GM12878 (cell line): ENCODE data around the gene LDLRAD4. TPM values are rescaled to one million over a fixed set of nuclear protein-coding genes. Genes with fewer than 3 reads are reported as not detected.

ENCODE experiments used
- ATAC-seq: fragments of 200-7000 bp; cut with Tn5 transposase; 3 replicates; pipeline ENCODE4 v1.9.1; 2020; ENCODE audit warnings: mild to moderate bottlenecking, moderate library complexity
- BruUV-seq: library from RNA; stranded (reverse); fragments of 400-500 nt; replicated peaks from 2 replicates; lab custom pipeline; 2021; lab: Mats Ljungman, UMichigan
- CTCF ChIA-PET: fragments of 300-600 bp; sonication (Branson Sonifier 250); formaldehyde crosslinking; extraction: SDS; loops from one replicate; lab custom pipeline; 2021; ENCODE audit warnings: inconsistent platforms; lab: Yijun Ruan, JAX
- POLR2A ChIA-PET: fragments of 350-600 bp; formaldehyde crosslinking; extraction: SDS; loops from one replicate; lab custom pipeline; 2021; ENCODE audit warnings: inconsistent platforms; lab: Charles Lee
- RAD21 ChIA-PET: fragments of 300-600 bp; sonication (Branson Sonifier 250); formaldehyde crosslinking; loops from one replicate; lab custom pipeline; 2023; ENCODE audit warnings: antibody characterized with exemption; ENCODE audit not compliant: unreplicated experiment; lab: Charles Lee
- SMC1A ChIA-PET: fragments of 300-600 bp; sonication (Branson Sonifier 250); formaldehyde crosslinking; loops from one replicate; lab custom pipeline; 2023; ENCODE audit not compliant: unreplicated experiment, uncharacterized antibody; lab: Charles Lee
- DNase-seq: peaks from one replicate; pipeline ENCODE4 v3.0.0-alpha.2; 2011; ENCODE audit warnings: low read depth, low spot score
- FAIRE-seq: peaks from 3 replicates; lab custom pipeline; 2011; peaks lifted over from hg19 to GRCh38; lab: Jason Lieb, UNC
- H2AFZ ChIP-seq: 2 replicates; pipeline ENCODE4 v1.6.0; 2011; ENCODE audit warnings: low read depth, low read length, control low read depth; ENCODE audit not compliant: control insufficient read depth
- H3K27ac ChIP-seq: 2 replicates; pipeline ENCODE4 v1.5.1; 2011; ENCODE audit warnings: control low read depth; ENCODE audit not compliant: control insufficient read depth, insufficient read depth
- H3K27me3 ChIP-seq, 2 experiments: replicated peaks in 1 of 2; 2 replicates each; pipeline versions ENCODE4 v1.6.0 to v1.6.1; 2011; ENCODE audit warnings: low read length in 1 of 2; ENCODE audit not compliant: control insufficient read depth in 2 of 2, insufficient read depth in 2 of 2
- H3K36me3 ChIP-seq, 2 experiments: 2 replicates each; pipeline ENCODE4 v1.5.1; 2011; ENCODE audit warnings: low read length in 1 of 2; ENCODE audit not compliant: control insufficient read depth in 2 of 2, insufficient read depth in 2 of 2
- H3K4me1 ChIP-seq: 2 replicates; pipeline ENCODE4 v1.6.1; 2011; ENCODE audit warnings: mild to moderate bottlenecking, low read length, moderate library complexity, mixed read lengths; ENCODE audit not compliant: control insufficient read depth, insufficient read depth
- H3K4me2 ChIP-seq: 2 replicates; pipeline ENCODE4 v1.6.0; 2011; ENCODE audit warnings: control low read depth; ENCODE audit not compliant: control insufficient read depth, insufficient read depth
- H3K4me3 ChIP-seq: fragments of 200-600 bp; sonication (generic); 2 replicates; pipeline ENCODE4 v1.5.1; 2016
- H3K79me2 ChIP-seq: 2 replicates; pipeline ENCODE4 v1.6.0; 2011; ENCODE audit warnings: low read length; ENCODE audit not compliant: control insufficient read depth, insufficient read depth
- H3K9ac ChIP-seq: 2 replicates; pipeline ENCODE4 v1.8.0; 2011; ENCODE audit warnings: low read length, control low read depth, mixed read lengths; ENCODE audit not compliant: control insufficient read depth, insufficient read depth
- H3K9me3 ChIP-seq: replicated peaks from 3 replicates; pipeline ENCODE4 v1.5.1; 2011; ENCODE audit warnings: mild to moderate bottlenecking, low read length; ENCODE audit not compliant: control insufficient read depth, insufficient read depth
- H4K20me1 ChIP-seq: 2 replicates; pipeline ENCODE4 v1.6.0; 2011; ENCODE audit not compliant: control insufficient read depth, insufficient read depth
- CBX3 ChIP-seq: fragments of 200-600 bp; sonication (generic); IDR thresholded peaks from 2 replicates; pipeline ENCODE4 v1.6.1; 2016; ENCODE audit warnings: low read depth, borderline replicate concordance
- DPF2 ChIP-seq: fragments of 450-650 bp; IDR thresholded peaks from 2 replicates; pipeline ENCODE4 v1.6.1; 2017; ENCODE audit warnings: mild to moderate bottlenecking
- EED ChIP-seq: sonication (generic); IDR thresholded peaks from 2 replicates; pipeline ENCODE4 v1.6.1; 2016; ENCODE audit warnings: antibody characterized with exemption, low read depth
- IKZF2 ChIP-seq, 2 experiments: fragments of 450-650 bp; IDR thresholded peaks; 2 replicates each; pipeline ENCODE4 v1.6.1; 2017; ENCODE audit warnings: mild to moderate bottlenecking in 2 of 2, moderate library complexity in 2 of 2
- NR2C1 ChIP-seq: fragments of 450-650 bp; IDR thresholded peaks from 2 replicates; pipeline ENCODE4 v1.6.1; 2017; ENCODE audit warnings: antibody characterized with exemption, mild to moderate bottlenecking, moderate library complexity
- POU2F2 ChIP-seq: IDR thresholded peaks from 3 replicates; pipeline ENCODE4 v1.6.1; 2011; ENCODE audit warnings: low read depth, mild to moderate bottlenecking, low read length, borderline replicate concordance
- SMC3 ChIP-seq: IDR thresholded peaks from 2 replicates; pipeline ENCODE4 v1.6.1; 2011; ENCODE audit warnings: low read length, improper control_type of control experiment, borderline replicate concordance
- ZNF217 ChIP-seq: fragments of 450-650 bp; IDR thresholded peaks from 2 replicates; pipeline ENCODE4 v1.6.1; 2017; ENCODE audit warnings: antibody characterized with exemption, mild to moderate bottlenecking
- ZNF24 ChIP-seq: fragments of 450-650 bp; IDR thresholded peaks from 2 replicates; pipeline ENCODE4 v1.6.1; 2017; ENCODE audit warnings: antibody characterized with exemption, mild to moderate bottlenecking
- WGBS: methylation state at CpG from one replicate; pipeline ENCODE4 v1.1.6; 2016; ENCODE audit warnings: low lambda C conversion rate; ENCODE audit not compliant: insufficient replicate concordance, insufficient coverage; ENCODE audit errors: missing lambda C conversion rate; 5-methylcytosine and 5-hydroxymethylcytosine counted together
- in situ Hi-C: fragments of 300-500 bp; cut with MboI; formaldehyde crosslinking; loops from 9 replicates; pipeline ENCODE4 v1.14.3; 2018; ENCODE audit warnings: mixed read lengths
- intact Hi-C: fragments of 100-400 bp; cut with micrococcal nuclease; formaldehyde crosslinking; loops from one replicate; pipeline ENCODE4 v1.14.2; 2022; ENCODE audit not compliant: unreplicated experiment
- polyA plus RNA-seq, 11 experiments: library from polyadenylated mRNA; depleted of rRNA in 4 of 11; unstranded in 6 of 11; stranded (reverse) in 5 of 11; fragments of >200 nt; fragmentation: Nextera tagmentation in 4 of 11; fragmentation: Illumina TruSeq in 1 of 11; extraction: Ambion mirVana in 4 of 11; extraction: Trizol in 1 of 11; gene quantifications; 1 replicate in 1 of 11; 2 replicates in 10 of 11; pipeline versions ENCODE4 v1.2.1 to v1.2.3, GENCODE V29; 2011 to 2016; ENCODE audit warnings: inconsistent platforms in 2 of 11, missing spikeins in 2 of 11, low read depth in 1 of 11
- total RNA-seq, 4 experiments: library from RNA; depleted of rRNA in 3 of 4; stranded (reverse); fragments of >200 nt in 3 of 4; fragmentation: Illumina TruSeq in 1 of 4; extraction: Trizol in 1 of 4; gene quantifications; 2 replicates each; pipeline versions ENCODE4 v1.2.1 to v1.2.3, GENCODE V29; 2013 to 2021
- TF ChIP-seq, protein P1 (sequence below): fragments of 450-650 bp; formaldehyde crosslinking; IDR thresholded peaks from 2 replicates; pipeline ENCODE4 v1.4.0; 2020; ENCODE audit warnings: mild to moderate bottlenecking, moderate library complexity
- TF ChIP-seq, protein P2 (sequence below): fragments of 450-650 bp; IDR thresholded peaks from 2 replicates; pipeline ENCODE4 v1.6.1; 2017; ENCODE audit warnings: borderline replicate concordance
- TF ChIP-seq, protein P3 (sequence below): IDR thresholded peaks from 2 replicates; pipeline ENCODE4 v1.6.1; 2011; ENCODE audit warnings: borderline replicate concordance, low read depth, mild to moderate bottlenecking, moderate library complexity, mixed read lengths, low read length; ENCODE audit not compliant: insufficient read depth; ENCODE audit errors: extremely low read length
- TF ChIP-seq, protein P4 (sequence below): IDR thresholded peaks from 2 replicates; pipeline ENCODE4 v1.6.1; 2012; ENCODE audit warnings: low read depth, low read length, improper control_type of control experiment
- TF ChIP-seq, protein P5 (sequence below): IDR thresholded peaks from 2 replicates; pipeline ENCODE4 v1.6.1; 2012; ENCODE audit warnings: low read depth, low read length, improper control_type of control experiment

The LDLRAD4 gene
- total and polyA plus RNA-seq, 10 of the 15 experiments (the other 5 are each of a cell fraction or from before 2014, with no cell fraction given): 2.7 to 16.8 (median 11.2) TPM

DNA sequence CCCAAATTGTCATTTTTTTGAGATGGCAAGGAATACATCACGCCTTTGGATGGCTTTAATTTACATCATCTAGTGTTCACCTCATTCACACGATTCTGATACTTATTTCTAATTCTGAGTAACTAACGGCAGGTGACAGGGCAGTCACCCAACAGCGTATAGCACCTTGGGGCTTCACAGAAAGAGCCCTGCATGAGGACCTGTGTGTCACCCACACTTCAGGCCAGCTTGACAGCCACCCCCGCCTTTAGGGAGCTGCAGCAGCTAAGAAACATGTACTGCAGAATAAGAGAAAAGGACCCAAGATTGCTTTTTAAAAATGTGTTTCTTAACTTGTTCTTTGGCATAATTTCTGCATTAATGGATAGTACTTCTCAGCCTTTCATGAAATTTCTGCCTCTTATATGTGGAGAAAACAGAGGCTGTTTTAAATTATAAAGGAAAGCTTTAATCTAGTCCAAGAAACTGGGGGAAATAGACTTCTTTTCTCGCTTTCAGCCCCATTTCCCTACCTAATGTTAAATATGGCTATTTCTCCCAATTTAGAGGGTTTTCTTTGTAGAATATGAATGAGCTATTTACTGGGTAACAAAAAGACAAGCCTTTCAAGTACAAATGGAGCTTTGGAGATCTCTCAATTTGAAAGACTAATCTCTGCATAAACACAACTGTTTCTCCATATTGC lies 245.1 kb downstream of the LDLRAD4 start:
- RAD21 ChIA-PET: no interaction called here
- CTCF ChIA-PET: interaction anchor here (1.3 kb wide), 1 partner anchor 305 kb away, joined by 3 read pairs; no protein-coding TSS in a partner anchor
- Histone ChIP-seq H3K27me3 (no peaks in the 10 kb centered on the region), H3K27ac (no peak overlapping the region), H2AFZ (no peak overlapping the region), H3K9me3 (peaks cover under 1% of the 10 kb centered on the region; the same call in 1 of the 3 replicates), H3K4me1 (peaks cover 9% of the 10 kb centered on the region; the same call in 1 of the 2 replicates), H3K4me2 (no peak overlapping the region), H4K20me1 (no peaks in the 10 kb centered on the region), H3K79me2 (peaks cover 3% of the 10 kb centered on the region), H3K36me3 (no peaks in the 10 kb centered on the region), H3K9ac (no peak overlapping the region), H3K4me3 (no peak overlapping the region)
- intact Hi-C loops (no loop called here), in situ Hi-C loops (no loop called here)
- BruUV-seq: no TSS peak
- no peak for FAIRE-seq
- POLR2A ChIA-PET: no interaction called here
- ATAC-seq: no peak
- WGBS: 86% methylated on average over 6 of the region's 6 CpGs
- DNase-seq: no peak
- no peak for TF ChIP-seq ZNF24
- no peak for TF ChIP-seq IKZF2 (IDR thresholded peaks at IDR 0.05)
- TF ChIP-seq CBX3: no peak
- TF ChIP-seq, protein P1, sequence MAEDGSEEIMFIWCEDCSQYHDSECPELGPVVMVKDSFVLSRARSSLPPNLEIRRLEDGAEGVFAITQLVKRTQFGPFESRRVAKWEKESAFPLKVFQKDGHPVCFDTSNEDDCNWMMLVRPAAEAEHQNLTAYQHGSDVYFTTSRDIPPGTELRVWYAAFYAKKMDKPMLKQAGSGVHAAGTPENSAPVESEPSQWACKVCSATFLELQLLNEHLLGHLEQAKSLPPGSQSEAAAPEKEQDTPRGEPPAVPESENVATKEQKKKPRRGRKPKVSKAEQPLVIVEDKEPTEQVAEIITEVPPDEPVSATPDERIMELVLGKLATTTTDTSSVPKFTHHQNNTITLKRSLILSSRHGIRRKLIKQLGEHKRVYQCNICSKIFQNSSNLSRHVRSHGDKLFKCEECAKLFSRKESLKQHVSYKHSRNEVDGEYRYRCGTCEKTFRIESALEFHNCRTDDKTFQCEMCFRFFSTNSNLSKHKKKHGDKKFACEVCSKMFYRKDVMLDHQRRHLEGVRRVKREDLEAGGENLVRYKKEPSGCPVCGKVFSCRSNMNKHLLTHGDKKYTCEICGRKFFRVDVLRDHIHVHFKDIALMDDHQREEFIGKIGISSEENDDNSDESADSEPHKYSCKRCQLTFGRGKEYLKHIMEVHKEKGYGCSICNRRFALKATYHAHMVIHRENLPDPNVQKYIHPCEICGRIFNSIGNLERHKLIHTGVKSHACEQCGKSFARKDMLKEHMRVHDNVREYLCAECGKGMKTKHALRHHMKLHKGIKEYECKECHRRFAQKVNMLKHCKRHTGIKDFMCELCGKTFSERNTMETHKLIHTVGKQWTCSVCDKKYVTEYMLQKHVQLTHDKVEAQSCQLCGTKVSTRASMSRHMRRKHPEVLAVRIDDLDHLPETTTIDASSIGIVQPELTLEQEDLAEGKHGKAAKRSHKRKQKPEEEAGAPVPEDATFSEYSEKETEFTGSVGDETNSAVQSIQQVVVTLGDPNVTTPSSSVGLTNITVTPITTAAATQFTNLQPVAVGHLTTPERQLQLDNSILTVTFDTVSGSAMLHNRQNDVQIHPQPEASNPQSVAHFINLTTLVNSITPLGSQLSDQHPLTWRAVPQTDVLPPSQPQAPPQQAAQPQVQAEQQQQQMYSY (CRISPR knock-in tag): no peak
- TF ChIP-seq DPF2: no peak
- TF ChIP-seq SMC3: no peak
- TF ChIP-seq NR2C1: no peak
- TF ChIP-seq, protein P2, sequence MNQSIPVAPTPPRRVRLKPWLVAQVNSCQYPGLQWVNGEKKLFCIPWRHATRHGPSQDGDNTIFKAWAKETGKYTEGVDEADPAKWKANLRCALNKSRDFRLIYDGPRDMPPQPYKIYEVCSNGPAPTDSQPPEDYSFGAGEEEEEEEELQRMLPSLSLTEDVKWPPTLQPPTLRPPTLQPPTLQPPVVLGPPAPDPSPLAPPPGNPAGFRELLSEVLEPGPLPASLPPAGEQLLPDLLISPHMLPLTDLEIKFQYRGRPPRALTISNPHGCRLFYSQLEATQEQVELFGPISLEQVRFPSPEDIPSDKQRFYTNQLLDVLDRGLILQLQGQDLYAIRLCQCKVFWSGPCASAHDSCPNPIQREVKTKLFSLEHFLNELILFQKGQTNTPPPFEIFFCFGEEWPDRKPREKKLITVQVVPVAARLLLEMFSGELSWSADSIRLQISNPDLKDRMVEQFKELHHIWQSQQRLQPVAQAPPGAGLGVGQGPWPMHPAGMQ: no peak
- TF ChIP-seq, protein P3, sequence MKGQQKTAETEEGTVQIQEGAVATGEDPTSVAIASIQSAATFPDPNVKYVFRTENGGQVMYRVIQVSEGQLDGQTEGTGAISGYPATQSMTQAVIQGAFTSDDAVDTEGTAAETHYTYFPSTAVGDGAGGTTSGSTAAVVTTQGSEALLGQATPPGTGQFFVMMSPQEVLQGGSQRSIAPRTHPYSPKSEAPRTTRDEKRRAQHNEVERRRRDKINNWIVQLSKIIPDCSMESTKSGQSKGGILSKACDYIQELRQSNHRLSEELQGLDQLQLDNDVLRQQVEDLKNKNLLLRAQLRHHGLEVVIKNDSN: no peak
- TF ChIP-seq, protein P4, sequence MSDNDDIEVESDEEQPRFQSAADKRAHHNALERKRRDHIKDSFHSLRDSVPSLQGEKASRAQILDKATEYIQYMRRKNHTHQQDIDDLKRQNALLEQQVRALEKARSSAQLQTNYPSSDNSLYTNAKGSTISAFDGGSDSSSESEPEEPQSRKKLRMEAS: no peak
- TF ChIP-seq POU2F2: no peak
- TF ChIP-seq ZNF217: no peak
- TF ChIP-seq EED: no peak
- TF ChIP-seq, protein P5, sequence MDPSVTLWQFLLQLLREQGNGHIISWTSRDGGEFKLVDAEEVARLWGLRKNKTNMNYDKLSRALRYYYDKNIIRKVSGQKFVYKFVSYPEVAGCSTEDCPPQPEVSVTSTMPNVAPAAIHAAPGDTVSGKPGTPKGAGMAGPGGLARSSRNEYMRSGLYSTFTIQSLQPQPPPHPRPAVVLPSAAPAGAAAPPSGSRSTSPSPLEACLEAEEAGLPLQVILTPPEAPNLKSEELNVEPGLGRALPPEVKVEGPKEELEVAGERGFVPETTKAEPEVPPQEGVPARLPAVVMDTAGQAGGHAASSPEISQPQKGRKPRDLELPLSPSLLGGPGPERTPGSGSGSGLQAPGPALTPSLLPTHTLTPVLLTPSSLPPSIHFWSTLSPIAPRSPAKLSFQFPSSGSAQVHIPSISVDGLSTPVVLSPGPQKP: no peak
- SMC1A ChIA-PET: interaction anchor here (1.3 to 1.9 kb wide), 2 partner anchors 15 to 247 kb away, joined by 3 to 6 read pairs; no protein-coding TSS in a partner anchor
